CD4-positive, alpha-beta memory T cell (primary cell): Measurements from ENCODE around the gene SLC6A17. TPM values are rescaled to one million over a fixed set of nuclear protein-coding genes. Genes with fewer than 3 reads are reported as not detected.

Experiments used
- CTCF ChIA-PET: fragments of 350-600 bp; sonication (Branson Sonifier 250); formaldehyde crosslinking; loops from one replicate; lab custom pipeline; 2021; ENCODE audit warnings: inconsistent platforms; ENCODE audit not compliant: partially characterized antibody; lab: Charles Lee
- POLR2A ChIA-PET: fragments of 350-600 bp; sonication (Branson Sonifier 250); formaldehyde crosslinking; loops from one replicate; lab custom pipeline; 2021; ENCODE audit not compliant: partially characterized antibody; lab: Charles Lee
- DNase-seq, 5 donors: peaks; one replicate each; pipeline versions ENCODE4 v3.0.0 to v3.0.0-alpha.2; 2020 to 2022; ENCODE audit warnings: mixed read lengths in 1 of 5
- H3K27ac ChIP-seq: one replicate; pipeline ENCODE4 v1.7.0; 2013; ENCODE audit warnings: low read depth, low read length
- H3K27me3 ChIP-seq: 2 replicates; pipeline ENCODE4 v1.7.0; 2013; ENCODE audit warnings: mild to moderate bottlenecking, low read length, moderate library complexity; ENCODE audit not compliant: insufficient read depth
- H3K36me3 ChIP-seq: 2 replicates; pipeline ENCODE4 v1.7.0; 2013; ENCODE audit warnings: mild to moderate bottlenecking, low read length, moderate library complexity; ENCODE audit not compliant: insufficient read depth
- H3K4me1 ChIP-seq: 2 replicates; pipeline ENCODE4 v1.7.0; 2013; ENCODE audit warnings: mild to moderate bottlenecking, low read length, moderate library complexity; ENCODE audit not compliant: insufficient read depth
- H3K4me3 ChIP-seq, 2 donors: one replicate each; pipeline ENCODE4 v1.7.0; 2013; ENCODE audit warnings: low read length in 2 of 2, mild to moderate bottlenecking in 1 of 2
- H3K9me3 ChIP-seq, 2 donors: one replicate each; pipeline ENCODE4 v1.7.0; 2013; ENCODE audit warnings: low read length in 2 of 2, control low read depth in 1 of 2; ENCODE audit not compliant: control insufficient read depth in 1 of 2
- H3K27ac Mint-ChIP-seq, 7 donors: one replicate each; pipeline ENCODE4 v1.8.0; 2020 to 2021; ENCODE audit warnings: mixed read lengths in 7 of 7, mild to moderate bottlenecking in 6 of 7, inconsistent platforms in 3 of 7, moderate library complexity in 3 of 7
- H3K27me3 Mint-ChIP-seq, 2 donors: one replicate each; pipeline ENCODE4 v1.8.0; 2020 to 2021; ENCODE audit warnings: mixed read lengths in 2 of 2
- H3K36me3 Mint-ChIP-seq, 2 donors: one replicate each; pipeline ENCODE4 v1.8.0; 2020 to 2021; ENCODE audit warnings: mixed read lengths in 2 of 2, inconsistent platforms in 1 of 2, mild to moderate bottlenecking in 1 of 2
- H3K4me1 Mint-ChIP-seq, 4 donors: one replicate each; pipeline ENCODE4 v1.8.0; 2020 to 2021; ENCODE audit warnings: mixed read lengths in 4 of 4, mild to moderate bottlenecking in 1 of 4
- H3K4me3 Mint-ChIP-seq, 8 donors: one replicate each; pipeline ENCODE4 v1.8.0; 2020 to 2021; ENCODE audit warnings: mixed read lengths in 8 of 8, mild to moderate bottlenecking in 7 of 8, moderate library complexity in 6 of 8, inconsistent platforms in 3 of 8
- H3K9me3 Mint-ChIP-seq, 8 donors: one replicate each; pipeline ENCODE4 v1.8.0; 2020 to 2021; ENCODE audit warnings: mixed read lengths in 8 of 8, mild to moderate bottlenecking in 5 of 8, inconsistent platforms in 3 of 8, moderate library complexity in 1 of 8
- intact Hi-C: fragments of 100-400 bp; cut with micrococcal nuclease; formaldehyde crosslinking; loops from one replicate; pipeline ENCODE4 v1.15.1; 2023
- polyA plus RNA-seq, 2 donors: library from polyadenylated mRNA; unstranded; fragments of 300-500 nt; fragmentation: Illumina TruSeq; gene quantifications; one replicate each; pipeline ENCODE4 v1.2.3, GENCODE V29; 2021
- total RNA-seq, 2 experiments: library from RNA; stranded (reverse); gene quantifications; one replicate each; pipeline ENCODE4 v1.2.3, GENCODE V29; 2021

SLC6A17 gene
- total and polyA plus RNA-seq, 4 experiments from 2014 or later: not detected

- intact Hi-C loops: no loop called here
- CTCF ChIA-PET: interaction anchor here (0.6 to 13.7 kb wide), 10 partner anchors 10 to 295 kb away, joined by 3 to 724 read pairs (median 6); partner anchors contain the start of gene RBM15
Measured at GRCh38 chr1:110201157-110201825, 51.0 kb downstream of the SLC6A17 start.

GRCh38 chr1:110203021-110203661 lies 52.8 kb downstream of the SLC6A17 start:
- Histone ChIP-seq H3K27me3 (no peaks in the 10 kb centered on the region), H3K4me3 (no peak overlapping the region), H3K27ac (no peak overlapping the region), H3K4me1 (peaks cover 19% of the 10 kb centered on the region), H3K9me3 (no peaks in the 10 kb centered on the region), H3K36me3 (no peaks in the 10 kb centered on the region)
- Mint-ChIP-seq H3K9me3 (no peaks in the 10 kb centered on the region), H3K27ac (peak overlapping the region; percentile 48 to 93 (median 83)), H3K27me3 (no peaks in the 10 kb centered on the region), H3K4me1 (peaks cover 13 to 31% (median 20%) of the 10 kb centered on the region in 4 donors), H3K4me3 (peak overlapping the region in 3 of 8 donors; percentile 2 to 44 (median 34)), H3K36me3 (no peaks in the 10 kb centered on the region)
- POLR2A ChIA-PET: interaction anchor here (0.7 to 3.4 kb wide), 8 partner anchors 9 to 257 kb away, joined by 3 to 22 read pairs (median 3); partner anchors contain the start of gene RBM15
- peak; percentile 75 to 82 (median 78) for DNase-seq
- intact Hi-C loops: loop anchor here (1.0 to 2.0 kb wide), 5 partner anchors 109 to 580 kb away; no protein-coding TSS in a partner anchor
- CTCF ChIA-PET: interaction anchor here (0.6 to 13.7 kb wide), 40 partner anchors 9 to 293 kb away, joined by 3 to 724 read pairs (median 5); partner anchors contain the start of gene RBM15

More at GRCh38 chr1:110201157-110201825, 51.0 kb downstream of the SLC6A17 start:
- Mint-ChIP-seq H3K9me3 (no peaks in the 10 kb centered on the region), H3K4me1 (peaks cover 9 to 18% (median 12%) of the 10 kb centered on the region in 4 donors), H3K36me3 (no peaks in the 10 kb centered on the region), H3K4me3 (no peak overlapping the region), H3K27ac (no peak overlapping the region), H3K27me3 (no peaks in the 10 kb centered on the region)
- Histone ChIP-seq H3K4me1 (peaks cover 10% of the 10 kb centered on the region), H3K27ac (no peak overlapping the region), H3K9me3 (no peaks in the 10 kb centered on the region), H3K4me3 (no peak overlapping the region), H3K27me3 (no peaks in the 10 kb centered on the region), H3K36me3 (no peaks in the 10 kb centered on the region)
- POLR2A ChIA-PET: no interaction called here
- no peak for DNase-seq

- CTCF ChIA-PET: interaction anchor here (1.0 to 13.7 kb wide), 6 partner anchors 8 to 291 kb away, joined by 4 to 724 read pairs (median 35); no protein-coding TSS in a partner anchor
- H3K27ac Mint-ChIP-seq: no peak overlapping the region
- no peaks in the 10 kb centered on the region for H3K9me3 ChIP-seq
- H3K4me1 Mint-ChIP-seq: peaks cover 23 to 45% (median 35%) of the 10 kb centered on the region in 4 donors
- H3K4me3 ChIP-seq: no peak overlapping the region
- no peaks in the 10 kb centered on the region for H3K9me3 Mint-ChIP-seq
- intact Hi-C loops: no loop called here
- DNase-seq: no peak
- peaks cover 0 to 7% of the 10 kb centered on the region in 2 donors for H3K36me3 Mint-ChIP-seq
- no peak overlapping the region for H3K27ac ChIP-seq
- no peak overlapping the region for H3K4me3 Mint-ChIP-seq
- H3K36me3 ChIP-seq: no peaks in the 10 kb centered on the region
- POLR2A ChIA-PET: interaction anchor here (3.4 kb wide), 1 partner anchor 133 kb away, joined by 22 read pairs; the partner anchor contains the start of gene RBM15
- peaks cover 30% of the 10 kb centered on the region for H3K4me1 ChIP-seq
- H3K27me3 ChIP-seq: no peaks in the 10 kb centered on the region
- H3K27me3 Mint-ChIP-seq: no peaks in the 10 kb centered on the region
Measured at GRCh38 chr1:110205156-110205555, 54.9 kb downstream of the SLC6A17 start.

GRCh38 chr1:110205591-110206155 lies 55.4 kb downstream of the SLC6A17 start:
- Mint-ChIP-seq H3K4me1 (peaks cover 23 to 45% (median 35%) of the 10 kb centered on the region in 4 donors), H3K4me3 (no peak overlapping the region), H3K27me3 (no peaks in the 10 kb centered on the region), H3K27ac (no peak overlapping the region), H3K9me3 (no peaks in the 10 kb centered on the region), H3K36me3 (peaks cover 0 to 7% of the 10 kb centered on the region in 2 donors)
- CTCF ChIA-PET: interaction anchor here (1.0 to 13.7 kb wide), 7 partner anchors 9 to 290 kb away, joined by 4 to 724 read pairs (median 127); partner anchors contain the start of gene RBM15
- H3K4me3 ChIP-seq: no peak overlapping the region
- no peak for DNase-seq
- no peaks in the 10 kb centered on the region for H3K9me3 ChIP-seq
- no peaks in the 10 kb centered on the region for H3K36me3 ChIP-seq
- H3K4me1 ChIP-seq: peaks cover 30% of the 10 kb centered on the region
- POLR2A ChIA-PET: interaction anchor here (3.4 to 7.2 kb wide), 3 partner anchors 107 to 133 kb away, joined by 22 to 169 read pairs (median 44); partner anchors contain the start of gene RBM15
- no peak overlapping the region for H3K27ac ChIP-seq
- no peaks in the 10 kb centered on the region for H3K27me3 ChIP-seq
- intact Hi-C loops: no loop called here

GRCh38 chr1:110206261-110206920 lies 56.1 kb downstream of the SLC6A17 start:
- POLR2A ChIA-PET: interaction anchor here (1.1 to 7.2 kb wide), 4 partner anchors 106 to 254 kb away, joined by 3 to 169 read pairs (median 26); partner anchors contain the start of gene RBM15
- no peaks in the 10 kb centered on the region for H3K9me3 ChIP-seq
- no peak overlapping the region for H3K4me3 ChIP-seq
- no peak overlapping the region for H3K27ac ChIP-seq
- CTCF ChIA-PET: interaction anchor here (1.1 to 13.7 kb wide), 14 partner anchors 13 to 289 kb away, joined by 3 to 724 read pairs (median 11); partner anchors contain the start of genes LAMTOR5 and RBM15
- H3K27me3 ChIP-seq: no peaks in the 10 kb centered on the region
- Mint-ChIP-seq H3K27ac (no peak overlapping the region), H3K4me3 (no peak overlapping the region), H3K4me1 (peaks cover 24 to 49% (median 36%) of the 10 kb centered on the region in 4 donors), H3K27me3 (no peaks in the 10 kb centered on the region), H3K9me3 (peaks cover 0 to 2% (median 0%) of the 10 kb centered on the region in 8 donors), H3K36me3 (peaks cover 0 to 9% of the 10 kb centered on the region in 2 donors)
- no peak for DNase-seq
- intact Hi-C loops: no loop called here
- H3K36me3 ChIP-seq: no peaks in the 10 kb centered on the region
- H3K4me1 ChIP-seq: peaks cover 32% of the 10 kb centered on the region

- peak; percentile 68 to 73 (median 71) for DNase-seq
- Mint-ChIP-seq H3K4me3 (peak overlapping the region in 4 of 8 donors; percentile 1 to 62 (median 18)), H3K4me1 (peaks cover 30 to 56% (median 41%) of the 10 kb centered on the region in 4 donors), H3K36me3 (peaks cover 0 to 9% of the 10 kb centered on the region in 2 donors), H3K27ac (peak overlapping the region; percentile 71 to 97 (median 88)), H3K9me3 (peaks cover 0 to 2% (median 0%) of the 10 kb centered on the region in 8 donors), H3K27me3 (no peaks in the 10 kb centered on the region)
- Histone ChIP-seq H3K36me3 (no peaks in the 10 kb centered on the region), H3K4me1 (peaks cover 42% of the 10 kb centered on the region), H3K4me3 (no peak overlapping the region), H3K27ac (no peak overlapping the region), H3K27me3 (no peaks in the 10 kb centered on the region), H3K9me3 (no peaks in the 10 kb centered on the region)
- ChIA-PET CTCF (interaction anchor here (0.6 to 13.7 kb wide), 49 partner anchors 8 to 876 kb away, joined by 3 to 724 read pairs (median 5); partner anchors contain the start of genes LAMTOR5 and RBM15), POLR2A (interaction anchor here (1.0 to 7.2 kb wide), 7 partner anchors 11 to 288 kb away, joined by 3 to 169 read pairs (median 8); partner anchors contain the start of genes LAMTOR5 and RBM15)
- intact Hi-C loops: loop anchor here (1.0 kb wide), 3 partner anchors 104 to 287 kb away; no protein-coding TSS in a partner anchor
Measured at GRCh38 chr1:110207831-110208230, 57.5 kb downstream of the SLC6A17 start.
